Nephron progenitor cell (in vitro differentiated cells): ENCODE results near the gene CYBC1.
A peak's percentile ranks its signal among the peaks of the same experiment; 100 is the strongest.

Experiments used
- DNase-seq: peaks from one replicate; pipeline ENCODE4 v3.0.0; 2021
- H3K27ac Mint-ChIP-seq: 2 replicates; pipeline ENCODE4 v1.8.0; 2021; ENCODE audit warnings: mild to moderate bottlenecking, moderate library complexity, mixed read lengths
- H3K27me3 Mint-ChIP-seq: 2 replicates; pipeline ENCODE4 v1.8.0; 2021; ENCODE audit warnings: mild to moderate bottlenecking, low read depth, mixed read lengths; ENCODE audit not compliant: poor library complexity
- H3K36me3 Mint-ChIP-seq: 2 replicates; pipeline ENCODE4 v1.8.0; 2021; ENCODE audit warnings: low read depth, mixed read lengths
- H3K4me1 Mint-ChIP-seq: 2 replicates; pipeline ENCODE4 v1.8.0; 2021; ENCODE audit warnings: mixed read lengths
- H3K4me3 Mint-ChIP-seq: 2 replicates; pipeline ENCODE4 v1.8.0; 2021; ENCODE audit warnings: mild to moderate bottlenecking, moderate library complexity, mixed read lengths
- H3K9me3 Mint-ChIP-seq: 2 replicates; pipeline ENCODE4 v1.8.0; 2021; ENCODE audit warnings: mild to moderate bottlenecking, moderate library complexity, mixed read lengths
- CTCF ChIP-seq: fragments of 200-600 bp; sonication (generic); IDR thresholded peaks from 2 replicates; pipeline ENCODE4 v1.5.0; 2021; ENCODE audit warnings: antibody characterized with exemption

The CYBC1 gene

GRCh38 chr17:82432017-82432416, 18.5 kb downstream of the CYBC1 start:
- DNase-seq, result no peak
- peak overlapping the region; percentile 59 for H3K27ac Mint-ChIP-seq
- H3K9me3 Mint-ChIP-seq, result no peaks in the 10 kb centered on the region
- H3K4me1 Mint-ChIP-seq, result peaks cover 5% of the 10 kb centered on the region
- H3K4me3 Mint-ChIP-seq, result no peak overlapping the region
- H3K36me3 Mint-ChIP-seq, result peaks cover 19% of the 10 kb centered on the region
- no peaks in the 10 kb centered on the region for H3K27me3 Mint-ChIP-seq
- no peak for TF ChIP-seq CTCF

- no peak overlapping the region for H3K4me3 Mint-ChIP-seq
- no peaks in the 10 kb centered on the region for H3K9me3 Mint-ChIP-seq
- TF ChIP-seq CTCF, result no peak
- peak overlapping the region; percentile 36 for H3K27ac Mint-ChIP-seq
- no peak for DNase-seq
- no peaks in the 10 kb centered on the region for H3K27me3 Mint-ChIP-seq
- H3K4me1 Mint-ChIP-seq, result peaks cover 5% of the 10 kb centered on the region
- H3K36me3 Mint-ChIP-seq, result peaks cover 19% of the 10 kb centered on the region
Measured at GRCh38 chr17:82429824-82430223, 20.7 kb downstream of the CYBC1 start.

GRCh38 chr17:82428546-82428945, 22.0 kb downstream of the CYBC1 start:
- Mint-ChIP-seq H3K27me3 (no peaks in the 10 kb centered on the region), H3K27ac (no peak overlapping the region), H3K4me3 (no peak overlapping the region), H3K9me3 (no peaks in the 10 kb centered on the region), H3K4me1 (peaks cover 5% of the 10 kb centered on the region), H3K36me3 (peaks cover 26% of the 10 kb centered on the region)
- DNase-seq, result no peak
- TF ChIP-seq CTCF, result no peak

GRCh38 chr17:82424863-82425159, 25.7 kb downstream of the CYBC1 start:
- Mint-ChIP-seq H3K4me3 (no peak overlapping the region), H3K27me3 (peaks cover 3% of the 10 kb centered on the region), H3K4me1 (peaks cover under 1% of the 10 kb centered on the region), H3K9me3 (peaks cover 32% of the 10 kb centered on the region), H3K36me3 (peaks cover 53% of the 10 kb centered on the region), H3K27ac (no peak overlapping the region)
- no peak for TF ChIP-seq CTCF
- DNase-seq, result no peak

- TF ChIP-seq CTCF, result peak; percentile 48
- peak; percentile 42 for DNase-seq
- no peak overlapping the region for H3K4me3 Mint-ChIP-seq
- peaks cover 1% of the 10 kb centered on the region for H3K4me1 Mint-ChIP-seq
- peaks cover 53% of the 10 kb centered on the region for H3K36me3 Mint-ChIP-seq
- peaks cover 34% of the 10 kb centered on the region for H3K9me3 Mint-ChIP-seq
- peaks cover 3% of the 10 kb centered on the region for H3K27me3 Mint-ChIP-seq
- H3K27ac Mint-ChIP-seq, result no peak overlapping the region
Measured at GRCh38 chr17:82424001-82424862, 26.3 kb downstream of the CYBC1 start.

GRCh38 chr17:82419540-82419939, 31.0 kb downstream of the CYBC1 start:
- Mint-ChIP-seq H3K9me3 (peaks cover 34% of the 10 kb centered on the region), H3K27me3 (peaks cover 7% of the 10 kb centered on the region), H3K36me3 (peaks cover 48% of the 10 kb centered on the region), H3K4me3 (peak overlapping the region; percentile 84), H3K4me1 (peaks cover 17% of the 10 kb centered on the region), H3K27ac (no peak overlapping the region)
- DNase-seq, result no peak
- no peak for TF ChIP-seq CTCF
